ENCODE results near the gene TXNL1. TPM values are rescaled to one million over a fixed set of nuclear protein-coding genes. Genes with fewer than 3 reads are reported as not detected.

The TXNL1 gene
- polyA plus RNA-seq, 3 donors = 95.3 to 103 (median 95.9) TPM

DNA sequence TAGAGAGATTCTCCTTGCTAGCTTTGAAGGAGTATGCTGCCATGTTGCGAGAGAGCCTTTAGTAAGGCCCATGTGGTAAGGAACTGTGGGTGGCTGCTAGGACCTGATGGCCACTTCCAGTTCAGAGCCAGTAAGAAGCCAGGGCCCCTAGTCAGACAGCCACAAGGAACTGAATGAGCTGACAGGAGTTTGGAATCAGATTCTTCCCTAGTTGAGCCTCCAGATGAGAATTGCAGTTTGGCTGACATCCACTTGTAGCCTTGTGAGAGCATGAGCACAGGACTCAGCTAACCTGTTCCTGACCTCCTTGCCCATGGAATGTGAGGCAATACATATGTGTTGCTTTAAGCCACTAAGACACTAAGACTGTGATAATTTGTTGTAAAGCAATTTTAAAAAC lies 11.6 kb upstream of the TXNL1 start:
- DNase-seq = no peak

GRCh38 chr18:56647951-56648893 lies 9.8 kb upstream of the TXNL1 start:
- DNase-seq = no peak

DNA sequence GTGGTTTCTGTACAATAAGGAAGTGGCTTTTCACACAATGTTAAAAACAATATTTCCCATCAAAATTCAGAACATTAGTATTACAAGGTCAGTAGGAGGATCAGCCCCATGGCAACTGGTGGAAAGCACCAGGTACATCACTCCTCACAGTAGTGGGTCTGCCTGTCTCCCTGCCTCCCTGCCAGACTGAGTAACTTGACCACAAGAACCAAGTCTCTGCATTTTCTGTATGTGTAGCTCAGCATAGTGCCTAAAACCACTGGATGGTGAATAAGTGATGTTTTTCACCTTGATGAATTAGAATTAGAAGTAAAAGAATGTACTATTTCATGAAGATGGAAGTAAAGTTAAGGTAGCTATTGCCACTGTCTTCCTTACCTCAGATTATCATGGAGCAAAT lies 8.7 kb upstream of the TXNL1 start:
- DNase-seq = no peak

- no peak for DNase-seq
Observed at GRCh38 chr18:56645415-56646016, 7.1 kb upstream of the TXNL1 start.

DNA sequence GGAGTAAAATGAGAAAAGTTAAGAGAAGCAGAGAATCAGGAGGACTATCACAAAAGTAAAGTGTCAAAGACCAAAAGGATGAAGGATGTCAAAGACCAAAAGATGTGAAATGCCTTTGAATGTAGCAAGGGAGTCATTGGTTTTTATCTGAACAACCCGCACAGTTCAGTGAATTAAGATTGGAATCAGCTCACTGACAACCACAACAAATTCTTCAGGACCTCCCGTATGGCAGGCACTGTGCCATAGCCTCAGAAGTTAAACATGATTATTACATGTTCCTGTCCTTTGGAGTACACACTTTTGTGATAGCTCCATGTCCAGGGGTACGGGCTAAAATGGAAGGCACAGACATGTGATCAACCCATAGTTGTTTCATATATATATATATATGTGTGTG lies 5.0 kb upstream of the TXNL1 start:
- DNase-seq = no peak

DNA sequence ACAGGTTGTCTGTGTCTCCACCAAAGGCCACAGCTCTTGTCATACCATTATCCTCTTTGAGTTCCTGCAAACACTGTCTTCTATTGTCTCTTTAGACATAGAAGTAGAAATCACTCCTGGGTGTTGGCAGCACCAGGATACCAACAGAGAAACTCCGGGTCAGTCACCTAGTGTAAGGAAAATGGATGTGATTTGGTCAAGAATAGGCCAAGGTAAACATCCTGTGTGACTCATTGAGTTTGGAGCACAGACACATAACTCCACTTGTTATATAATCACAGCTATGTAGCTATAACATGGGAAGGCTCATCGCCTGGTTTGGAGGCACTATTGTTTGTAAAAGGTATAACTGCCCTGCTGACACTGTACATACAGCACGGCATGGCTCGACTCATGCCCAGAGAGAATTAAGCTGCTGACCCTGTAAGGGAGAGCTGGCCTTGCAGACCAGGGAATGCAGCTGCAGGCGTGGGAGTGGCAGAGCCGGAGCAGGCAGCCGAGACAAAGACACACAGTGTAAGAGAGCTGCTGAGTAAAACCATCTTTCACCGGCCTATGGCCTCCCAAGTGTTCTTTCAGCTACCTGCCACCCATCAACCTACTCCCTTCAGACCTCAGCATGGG lies 3.4 kb upstream of the TXNL1 start:
- no peak for DNase-seq

- no peak for DNase-seq
Observed at GRCh38 chr18:56639571-56639970, 1.2 kb upstream of the TXNL1 start.

DNA sequence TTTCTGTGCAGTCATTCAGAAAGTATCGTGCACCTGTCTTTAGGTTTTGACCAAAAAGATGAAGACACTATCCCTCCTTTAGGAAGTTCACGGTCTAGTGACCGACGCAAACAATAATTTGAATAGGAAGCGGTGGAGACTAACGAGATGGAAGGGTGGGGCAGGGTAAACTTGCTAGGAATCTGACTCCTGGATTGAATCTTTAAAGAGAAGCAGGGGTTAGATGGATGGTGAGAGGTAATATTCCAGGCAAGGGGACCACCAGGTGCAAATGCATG lies 651 bp upstream of the TXNL1 start:
- DNase-seq = no peak

GRCh38 chr18:56637711-56638231 lies 621 bp downstream of the TXNL1 start:
- DNase-seq = no peak

DNA sequence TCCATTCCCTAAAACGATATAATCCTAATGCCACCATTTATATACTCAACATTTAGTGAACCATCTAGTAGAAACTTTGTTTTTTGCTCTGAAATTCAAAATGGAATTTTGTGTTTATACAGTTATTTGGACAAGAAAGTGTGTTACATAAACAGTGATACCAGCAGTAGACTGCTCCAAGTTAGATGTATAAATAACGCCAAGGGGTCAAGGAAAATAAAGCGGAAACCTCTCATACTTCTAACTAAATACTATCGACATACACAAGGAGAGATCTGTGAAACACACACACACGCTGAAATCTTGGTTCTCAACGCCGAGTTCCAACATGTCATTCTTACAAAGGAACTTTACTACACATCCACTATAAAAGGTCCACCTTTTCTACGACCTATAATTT lies 1.2 kb downstream of the TXNL1 start:
- DNase-seq = no peak

GRCh38 chr18:56635007-56635406 lies 3.4 kb downstream of the TXNL1 start:
- no peak for DNase-seq

DNA sequence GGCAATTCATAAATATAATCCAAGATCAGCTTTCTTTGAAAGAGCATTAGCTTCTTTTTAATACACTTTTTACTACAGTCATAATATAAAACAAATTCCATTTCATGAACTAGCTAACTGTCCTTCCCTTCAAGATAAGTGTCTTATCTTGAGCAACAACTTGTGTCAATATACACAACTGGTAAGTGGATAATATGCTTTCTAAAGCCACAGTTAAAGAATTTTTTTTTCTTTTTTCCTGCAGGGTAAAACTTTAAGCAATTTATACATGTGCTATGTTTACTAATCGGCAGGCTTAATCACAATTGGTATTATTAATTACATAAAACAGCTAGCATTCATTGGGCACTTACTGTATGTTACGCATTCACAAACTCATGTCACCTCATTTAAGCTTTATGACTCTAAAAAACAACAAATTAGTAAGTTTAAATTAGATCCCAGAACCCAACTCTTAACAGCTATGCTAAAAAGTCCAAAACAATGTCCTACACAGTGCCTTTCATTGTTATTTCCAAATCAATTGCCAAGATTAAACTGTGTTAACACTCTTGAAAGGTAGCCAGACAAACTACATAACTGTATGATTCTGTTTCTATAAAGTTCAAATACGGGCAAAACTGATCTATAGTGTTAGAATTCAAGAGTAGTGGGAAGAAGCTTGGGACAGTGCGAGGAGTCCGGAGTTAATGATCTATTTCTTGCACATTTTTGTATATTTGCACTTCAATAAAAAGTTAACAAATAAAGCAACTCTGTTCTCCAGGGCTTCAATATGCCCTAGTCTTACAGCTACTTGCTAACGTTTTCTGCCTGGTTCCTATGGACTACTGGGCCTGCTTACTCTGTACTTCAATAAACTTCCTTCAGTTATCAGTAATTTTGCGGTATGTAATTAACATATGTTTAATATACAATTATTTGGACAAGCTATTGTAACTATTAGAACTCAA lies 6.0 kb downstream of the TXNL1 start:
- DNase-seq = no peak

GRCh38 chr18:56627991-56628390 lies 10.4 kb downstream of the TXNL1 start:
- no peak for DNase-seq

DNA sequence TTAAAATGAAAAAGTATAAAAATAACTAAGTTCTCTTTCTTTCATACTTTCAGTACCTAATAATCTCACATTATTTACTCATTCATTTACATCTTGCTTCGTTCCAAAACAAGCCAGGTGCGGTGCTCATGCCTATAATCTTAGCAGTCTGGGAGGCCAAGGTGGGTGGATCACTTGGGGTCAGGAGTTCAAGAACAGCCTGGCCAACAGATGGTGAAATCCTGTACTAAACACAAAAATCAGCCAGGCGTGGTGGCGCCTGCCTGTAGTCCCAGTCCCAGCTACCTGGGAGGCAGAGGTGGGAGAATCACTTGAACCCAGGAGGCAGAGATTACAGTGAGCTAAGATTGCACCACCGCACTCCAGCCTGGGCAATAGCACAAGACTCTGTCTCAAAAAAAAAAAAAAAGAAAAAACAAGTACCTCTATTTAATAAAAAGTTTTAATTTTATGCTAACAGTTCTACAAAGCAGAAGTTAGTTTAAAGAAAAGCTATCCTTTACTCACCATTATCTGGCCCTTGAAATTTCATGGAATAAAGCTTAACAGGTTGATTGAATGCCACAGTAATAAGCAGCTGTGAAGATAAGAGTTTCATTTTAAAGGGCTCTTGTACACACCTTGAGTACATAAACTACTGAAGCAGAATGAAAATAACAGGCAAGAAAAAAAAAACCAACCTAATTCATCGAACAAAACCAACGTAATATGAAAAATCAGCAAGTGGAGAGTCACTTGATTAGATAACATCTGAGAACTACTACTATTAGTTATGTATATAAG lies 22.5 kb downstream of the TXNL1 start:
- DNase-seq = no peak

DNA sequence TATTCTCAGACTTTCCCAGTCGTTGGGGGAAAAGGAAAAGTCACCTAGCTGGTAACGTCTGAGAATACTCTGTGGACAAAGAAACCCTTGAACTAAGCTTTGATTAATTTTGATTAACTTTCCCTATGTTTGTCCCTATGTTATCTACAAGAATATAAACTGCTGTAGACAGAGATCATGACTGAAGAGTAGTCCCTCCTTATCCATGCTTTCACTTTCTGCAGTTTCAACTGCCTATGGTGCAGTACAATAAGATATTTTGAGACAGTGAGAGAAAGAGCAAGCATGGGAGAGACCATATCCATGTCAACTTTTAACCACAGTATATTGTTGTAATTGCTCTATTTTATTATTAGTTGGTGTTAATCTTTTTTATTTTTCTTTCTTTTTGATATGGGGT lies 31.8 kb downstream of the TXNL1 start:
- no peak for DNase-seq

DNA sequence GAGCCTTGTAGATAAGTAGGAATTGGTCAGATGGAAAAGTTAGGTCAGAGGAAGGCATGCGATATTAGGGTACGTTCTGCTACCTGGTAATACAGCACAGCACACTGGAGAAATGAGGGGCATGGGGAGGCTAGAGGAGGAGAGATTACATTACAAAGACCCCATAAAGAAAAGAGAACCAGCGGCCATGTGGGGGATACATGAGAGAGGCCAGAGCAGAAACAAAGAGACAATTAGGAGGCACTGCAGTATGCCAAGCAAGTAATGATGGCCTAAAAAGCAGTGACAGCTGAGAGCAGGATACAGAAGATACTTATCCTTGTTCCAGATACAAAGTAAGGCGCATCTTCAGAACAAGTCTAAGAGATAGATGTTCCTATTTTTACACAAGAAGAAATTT lies 40.0 kb downstream of the TXNL1 start:
- DNase-seq = no peak

GRCh38 chr18:56593906-56594305 lies 44.5 kb downstream of the TXNL1 start:
- DNase-seq = no peak

DNA sequence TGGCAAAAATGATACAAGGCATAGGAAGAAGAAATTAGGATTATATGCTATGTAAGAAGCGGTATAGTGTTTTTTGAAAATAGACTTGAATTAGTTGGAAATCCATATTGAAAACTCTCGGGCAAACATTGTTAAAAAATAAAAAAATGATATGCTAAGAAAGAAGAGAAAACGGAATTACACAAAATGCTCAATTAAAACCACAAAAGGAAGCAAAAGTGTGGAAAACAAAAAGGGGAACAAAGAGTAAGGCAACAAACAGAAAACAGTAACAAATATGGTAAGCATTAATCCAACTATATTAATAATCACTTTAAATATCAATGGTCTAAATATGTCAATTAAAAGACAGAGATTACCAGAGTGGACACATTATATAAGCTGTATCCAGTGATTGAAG lies 58.4 kb downstream of the TXNL1 start:
- DNase-seq = no peak

DNA sequence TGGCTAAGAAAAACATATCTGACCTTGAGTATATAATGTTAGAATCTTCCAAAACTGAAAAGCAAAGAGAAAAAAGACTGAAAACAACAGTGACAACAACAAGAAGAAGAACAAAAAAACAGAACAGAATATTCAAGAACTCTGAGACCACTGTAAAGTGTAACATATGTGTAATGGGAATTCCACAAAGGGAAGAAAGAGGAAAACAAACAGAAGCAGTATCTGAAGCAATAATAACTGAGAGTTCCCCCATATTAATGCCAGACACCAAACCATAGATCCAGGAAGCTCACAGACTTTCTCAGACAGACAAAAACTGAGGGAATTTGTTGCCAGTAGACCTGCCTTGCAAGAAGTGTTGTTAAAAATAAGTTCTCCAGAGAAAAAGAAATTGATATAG lies 58.9 kb downstream of the TXNL1 start:
- DNase-seq = no peak

- DNase-seq = no peak
Observed at GRCh38 chr18:56576826-56577573, 61.4 kb downstream of the TXNL1 start.

All from renal pelvis (tissue), 4 donors.